HL-60/S4 (cell line): ENCODE data around the gene CCL3.

Experiments
- in situ Hi-C: fragments of 300-500 bp; cut with MboI; formaldehyde crosslinking; loops from 2 replicates; pipeline ENCODE4 v1.14.3; 2022; ENCODE audit warnings: low sequenced_read_pairs

Gene CCL3

GRCh38 chr17:36055921-36056520 lies 33.9 kb downstream of the CCL3 start:
- in situ Hi-C loops: no loop called here

GRCh38 chr17:36055171-36055570 lies 34.8 kb downstream of the CCL3 start:
- in situ Hi-C loops: no loop called here

DNA sequence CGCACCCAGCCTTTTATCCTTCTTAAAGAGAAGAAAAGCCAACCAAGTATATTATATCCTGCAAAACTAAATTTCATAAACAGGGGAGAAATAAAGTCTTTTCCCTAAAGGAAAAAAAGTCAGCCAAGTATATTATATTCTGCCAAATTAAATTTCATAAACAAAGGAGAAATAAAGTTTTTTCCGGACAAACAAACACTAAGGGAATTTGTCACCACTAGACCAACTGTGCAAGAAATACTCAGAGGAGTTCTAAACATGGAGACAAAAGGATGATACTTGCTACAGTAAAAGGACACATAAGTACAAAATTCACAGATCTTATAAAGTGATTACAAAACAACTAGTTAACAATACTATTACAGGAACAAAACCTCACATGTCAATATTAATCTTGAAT lies 40.3 kb downstream of the CCL3 start:
- in situ Hi-C loops: no loop called here

- in situ Hi-C loops: no loop called here
Measured at GRCh38 chr17:36048066-36048465, 41.9 kb downstream of the CCL3 start.
